Upper lobe of left lung (tissue), 6 donors: Measurements from ENCODE around the gene TMEM119. TPM values are rescaled to one million over a fixed set of nuclear protein-coding genes. Genes with fewer than 3 reads are reported as not detected.

Source experiments
- ATAC-seq, 2 donors: fragments of 200-7000 bp; cut with Tn5 transposase; one replicate each; pipeline ENCODE4 v1.9.1; 2022; ENCODE audit warnings: mild to moderate bottlenecking in 2 of 2, moderate library complexity in 2 of 2; ENCODE audit not compliant: low FRiP score in 2 of 2
- DNase-seq, 2 donors: peaks; one replicate each; pipeline ENCODE4 v3.0.0-alpha.2; 2019 to 2020
- H3K27ac ChIP-seq, 4 donors: fragments of 200-600 bp; sonication (generic); one replicate each; pipeline ENCODE4 v1.5.1; 2016 to 2019
- H3K27me3 ChIP-seq, 4 donors: fragments of 200-600 bp; sonication (generic); one replicate each; pipeline ENCODE4 v1.5.1; 2017 to 2019
- H3K36me3 ChIP-seq, 4 donors: fragments of 200-600 bp; sonication (generic); one replicate each; pipeline ENCODE4 v1.5.1; 2016 to 2019
- H3K4me1 ChIP-seq, 4 donors: fragments of 200-600 bp; sonication (generic); one replicate each; pipeline ENCODE4 v1.5.1; 2018 to 2019
- H3K4me3 ChIP-seq, 4 donors: fragments of 200-600 bp; sonication (generic); one replicate each; pipeline ENCODE4 v1.5.1; 2017 to 2019; ENCODE audit warnings: mild to moderate bottlenecking in 2 of 4, moderate library complexity in 1 of 4
- H3K9me3 ChIP-seq, 4 donors: fragments of 200-600 bp; sonication (generic); one replicate each; pipeline ENCODE4 v1.5.1; 2018 to 2019
- EP300 ChIP-seq, 4 donors: sonication (generic); formaldehyde crosslinking; IDR thresholded peaks; one replicate each; pipeline ENCODE4 v1.5.1; 2017; ENCODE audit warnings: antibody characterized with exemption in 4 of 4, control low read depth in 2 of 4
- POLR2A ChIP-seq, 4 donors: fragments of 450-650 bp; IDR thresholded peaks; one replicate each; pipeline ENCODE4 v1.5.1; 2016 to 2017; ENCODE audit warnings: antibody characterized with exemption in 4 of 4, mild to moderate bottlenecking in 2 of 4
- POLR2AphosphoS5 ChIP-seq, 2 donors: sonication (generic); formaldehyde crosslinking; IDR thresholded peaks; one replicate each; pipeline ENCODE4 v1.5.1; 2017; ENCODE audit warnings: antibody characterized with exemption in 2 of 2
- WGBS, 2 donors: methylation state at CpG; one replicate each; pipeline ENCODE4 v1.1.5; 2017 to 2018; 5-methylcytosine and 5-hydroxymethylcytosine counted together
- total RNA-seq, 6 donors: library from RNA; depleted of rRNA in 4 of 6; stranded (reverse); fragments of >200 nt in 4 of 6; gene quantifications; one replicate each; pipeline versions ENCODE4 v1.1.0 to v1.2.1, GENCODE V29; 2016 to 2021
- TF ChIP-seq, protein P1 (sequence below), 6 experiments: fragments of 450-650 bp in 4 of 6; fragments of 200-600 bp in 2 of 6; sonication (generic) in 2 of 6; IDR thresholded peaks; one replicate each; pipeline ENCODE4 v1.5.1; 2016 to 2019; ENCODE audit warnings: antibody characterized with exemption in 6 of 6
- donor health status: DM: no; HTN: no; CAD: no; lungs with moderate emphysema.
- donor health status: DM: no; HTN: yes; CAD: no; lungs with severe emphysema.

TMEM119 gene
- total RNA-seq, 6 donors from 2014 or later = 1.5 to 50.7 (median 20.5) TPM

DNA sequence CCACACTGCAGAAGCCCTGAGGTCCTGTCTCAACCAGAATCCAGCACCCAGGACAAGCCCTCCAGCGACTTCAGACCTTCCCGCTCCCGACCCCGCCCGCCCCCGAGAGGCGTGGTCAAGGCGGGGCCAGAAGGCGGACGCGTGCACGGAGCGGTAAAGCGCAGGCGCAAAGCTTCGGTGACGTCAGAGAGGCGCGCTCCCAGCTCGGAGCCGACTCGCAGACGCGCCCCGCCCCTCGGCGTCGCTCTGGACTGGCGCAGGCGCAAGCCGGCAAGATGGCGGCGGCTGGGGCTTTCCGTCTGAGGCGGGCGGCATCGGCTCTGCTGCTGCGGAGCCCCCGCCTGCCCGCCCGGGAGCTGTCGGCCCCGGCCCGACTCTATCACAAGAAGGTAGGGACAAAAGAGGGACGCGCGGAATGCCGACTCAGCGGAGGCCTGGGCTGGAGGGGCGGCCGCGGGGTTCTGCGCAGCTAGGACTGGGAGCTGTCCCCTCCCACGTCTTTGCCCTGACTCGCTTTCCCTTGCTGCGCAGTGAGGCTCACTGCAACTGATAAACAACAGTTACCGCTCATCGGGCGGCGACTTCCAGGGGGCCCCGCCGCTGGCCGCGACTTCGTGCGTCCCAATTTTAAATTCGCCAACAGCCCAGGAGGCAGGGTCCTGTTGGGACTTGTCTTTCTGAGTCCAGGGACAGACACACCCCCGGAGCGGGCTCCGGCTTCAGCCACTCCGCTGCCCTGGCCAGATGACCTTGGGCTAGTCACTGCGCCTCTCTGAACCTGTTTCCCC lies 35.3 kb downstream of the TMEM119 start, which contains the start of gene ISCU:
ISCU (plus strand) TSS at position 249 of the 788 bp plus-strand sequence; CDS start at position 276, 27 bp downstream.
- Histone ChIP-seq H3K4me1 (peaks cover 36 to 74% (median 51%) of the 10 kb centered on the region in 4 donors), H3K36me3 (peaks cover 15 to 39% (median 31%) of the 10 kb centered on the region in 4 donors), H3K4me3 (peak within 1 kb of the TSS; percentile 64 to 95 (median 82)), H3K27me3 (no peaks in the 10 kb centered on the region), H3K27ac (peak within 1 kb of the TSS; percentile 87 to 95 (median 94)), H3K9me3 (no peaks in the 10 kb centered on the region)
- 0 to 1% methylated on average over 14 to 41 of the region's 72 CpGs for WGBS, 2 donors
- TF ChIP-seq POLR2AphosphoS5 (IDR thresholded peaks at IDR 0.05) = peak; percentile 85 to 96
- TF ChIP-seq POLR2A (IDR thresholded peaks at IDR 0.05) = peak; percentile 61 to 98 (median 92)
- TF ChIP-seq EP300 (IDR thresholded peaks at IDR 0.05) = peak in 1 of 4 donors; percentile 46
- TF ChIP-seq, protein P1, sequence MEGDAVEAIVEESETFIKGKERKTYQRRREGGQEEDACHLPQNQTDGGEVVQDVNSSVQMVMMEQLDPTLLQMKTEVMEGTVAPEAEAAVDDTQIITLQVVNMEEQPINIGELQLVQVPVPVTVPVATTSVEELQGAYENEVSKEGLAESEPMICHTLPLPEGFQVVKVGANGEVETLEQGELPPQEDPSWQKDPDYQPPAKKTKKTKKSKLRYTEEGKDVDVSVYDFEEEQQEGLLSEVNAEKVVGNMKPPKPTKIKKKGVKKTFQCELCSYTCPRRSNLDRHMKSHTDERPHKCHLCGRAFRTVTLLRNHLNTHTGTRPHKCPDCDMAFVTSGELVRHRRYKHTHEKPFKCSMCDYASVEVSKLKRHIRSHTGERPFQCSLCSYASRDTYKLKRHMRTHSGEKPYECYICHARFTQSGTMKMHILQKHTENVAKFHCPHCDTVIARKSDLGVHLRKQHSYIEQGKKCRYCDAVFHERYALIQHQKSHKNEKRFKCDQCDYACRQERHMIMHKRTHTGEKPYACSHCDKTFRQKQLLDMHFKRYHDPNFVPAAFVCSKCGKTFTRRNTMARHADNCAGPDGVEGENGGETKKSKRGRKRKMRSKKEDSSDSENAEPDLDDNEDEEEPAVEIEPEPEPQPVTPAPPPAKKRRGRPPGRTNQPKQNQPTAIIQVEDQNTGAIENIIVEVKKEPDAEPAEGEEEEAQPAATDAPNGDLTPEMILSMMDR (IDR thresholded peaks at IDR 0.05) = peak in 3 of 6 experiments; percentile 18 to 28 (median 23)
- ATAC-seq (peak; percentile 94 to 95), DNase-seq (peak; percentile 97 to 99)

DNA sequence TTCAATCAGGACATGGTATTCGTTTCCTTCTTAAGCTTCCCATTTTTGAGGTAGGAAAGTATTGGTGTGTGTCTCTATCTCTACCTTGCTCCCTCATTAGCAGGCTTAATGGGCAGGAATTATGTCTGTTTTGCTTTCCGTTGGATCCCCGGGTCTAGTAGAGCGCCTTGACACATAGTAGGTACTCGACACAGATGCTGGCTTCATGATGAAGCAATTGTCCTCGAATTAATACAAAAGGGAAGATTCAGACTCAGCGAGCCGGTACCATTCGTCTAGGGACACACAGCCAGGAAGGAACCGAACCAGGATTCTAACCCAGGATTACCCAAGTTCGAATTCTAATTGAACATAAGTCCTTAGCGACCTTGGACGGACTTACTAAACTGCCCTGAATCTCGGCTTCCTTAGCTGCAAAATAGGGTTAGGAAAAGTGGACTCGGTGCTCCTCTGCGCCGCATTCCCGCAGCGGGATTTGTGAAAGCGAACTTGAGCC lies 36.0 kb downstream of the TMEM119 start:
- 0 to 1% methylated on average over 18 to 20 of the region's 20 CpGs for WGBS, 2 donors
- Histone ChIP-seq H3K9me3 (no peaks in the 10 kb centered on the region), H3K4me3 (peak overlapping the region; percentile 38 to 95 (median 82)), H3K4me1 (peaks cover 40 to 74% (median 50%) of the 10 kb centered on the region in 4 donors), H3K27me3 (no peaks in the 10 kb centered on the region), H3K27ac (peak overlapping the region; percentile 87 to 95 (median 94)), H3K36me3 (peaks cover 9 to 37% (median 26%) of the 10 kb centered on the region in 4 donors)
- ATAC-seq (peak in 1 of 2 donors; percentile 0), DNase-seq (no peak)
- no peak for TF ChIP-seq POLR2A (IDR thresholded peaks at IDR 0.05)
- TF ChIP-seq, protein P1 (IDR thresholded peaks at IDR 0.05) = no peak
- no peak for TF ChIP-seq EP300 (IDR thresholded peaks at IDR 0.05)
- no peak for TF ChIP-seq POLR2AphosphoS5 (IDR thresholded peaks at IDR 0.05)

DNA sequence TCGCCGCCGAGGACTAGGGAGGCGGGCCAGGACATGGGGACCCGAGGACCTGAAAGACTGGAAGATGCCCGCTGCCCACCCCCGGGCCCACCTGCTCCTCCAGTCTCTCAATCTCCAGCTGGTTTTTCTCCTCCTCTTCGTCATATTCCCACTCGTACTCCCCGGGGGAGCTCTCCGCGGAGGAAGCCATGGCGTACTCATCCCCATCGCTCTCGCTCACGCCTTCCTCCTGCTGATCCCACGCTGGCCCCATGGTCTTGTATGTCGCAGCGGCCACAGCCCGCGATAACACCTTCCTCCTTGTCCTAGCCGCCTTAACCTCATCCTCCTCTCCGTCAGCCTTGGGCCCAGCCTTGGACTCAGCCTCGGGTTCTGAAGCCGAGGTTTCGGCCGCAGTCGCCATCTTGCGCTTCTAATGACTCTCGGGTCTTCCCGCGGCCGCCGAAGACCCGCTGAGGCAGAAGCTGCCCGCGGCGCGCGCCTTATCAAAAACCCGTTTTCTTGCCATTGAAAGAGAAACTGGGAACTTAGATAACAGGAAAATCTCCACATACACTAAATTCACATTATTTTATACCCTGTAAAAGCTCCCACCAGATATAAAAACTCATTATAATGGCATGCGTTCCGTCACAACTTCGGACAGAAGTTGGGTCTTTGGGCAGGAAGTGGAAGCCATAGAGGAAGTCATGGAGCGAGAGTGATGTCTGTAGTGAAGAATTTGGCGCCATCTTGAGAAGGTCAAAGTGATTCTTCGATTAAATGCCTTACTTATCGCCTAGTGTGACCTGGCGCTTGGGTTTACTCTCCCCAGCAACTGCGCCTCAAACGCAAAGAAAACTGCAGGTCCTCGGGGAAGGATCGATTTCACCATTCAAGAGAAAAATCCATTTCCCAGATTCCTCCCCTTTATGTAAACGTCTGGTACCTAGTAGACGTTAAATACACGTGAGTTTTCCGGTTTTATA lies 36.8 kb downstream of the TMEM119 start, which contains the start of gene SART3:
SART3 (minus strand) TSS at position 422 of the 968 bp plus-strand sequence; CDS start at position 403, 19 bp downstream.
- Histone ChIP-seq H3K36me3 (peaks cover 7 to 33% (median 17%) of the 10 kb centered on the region in 4 donors), H3K4me3 (peak within 1 kb of the TSS; percentile 79 to 95 (median 84)), H3K9me3 (no peaks in the 10 kb centered on the region), H3K4me1 (peaks cover 45 to 70% (median 49%) of the 10 kb centered on the region in 4 donors), H3K27me3 (no peaks in the 10 kb centered on the region), H3K27ac (peak within 1 kb of the TSS; percentile 87 to 95 (median 94))
- TF ChIP-seq POLR2AphosphoS5 (IDR thresholded peaks at IDR 0.05) (peak; percentile 77 to 86), EP300 (IDR thresholded peaks at IDR 0.05) (peak in 1 of 4 donors; percentile 22), POLR2A (IDR thresholded peaks at IDR 0.05) (peak in 3 of 4 donors; percentile 24 to 64 (median 42))
- TF ChIP-seq, protein P1 (IDR thresholded peaks at IDR 0.05) = no peak
- ATAC-seq = peak; percentile 86 to 89
- DNase-seq = peak; percentile 76 to 92
- WGBS, 2 donors = 0% methylated on average over 42 to 56 of the region's 57 CpGs

DNA sequence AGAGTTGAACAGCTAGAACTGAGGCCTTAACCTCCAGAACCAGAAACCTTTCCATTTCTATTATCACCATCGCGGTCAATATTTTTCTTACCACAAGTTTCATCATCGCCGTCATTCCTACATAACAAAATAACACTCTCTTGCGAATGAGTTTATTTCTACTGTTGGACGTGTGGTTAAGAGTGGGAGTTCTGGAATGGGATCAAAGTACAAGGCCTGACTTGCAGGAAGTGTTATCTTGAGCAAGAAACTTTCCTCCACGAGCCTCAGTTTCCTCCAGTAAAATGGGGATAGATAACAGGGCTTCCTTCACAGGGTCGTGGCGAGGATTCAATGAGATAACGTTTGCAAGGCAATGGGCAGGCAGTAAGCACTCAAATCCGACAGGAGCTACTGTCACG lies 37.6 kb downstream of the TMEM119 start:
- Histone ChIP-seq H3K4me3 (peak overlapping the region; percentile 79 to 95 (median 84)), H3K4me1 (peaks cover 43 to 65% (median 46%) of the 10 kb centered on the region in 4 donors), H3K36me3 (peaks cover 7 to 26% (median 13%) of the 10 kb centered on the region in 4 donors), H3K27ac (peak overlapping the region; percentile 87 to 95 (median 94)), H3K9me3 (no peaks in the 10 kb centered on the region), H3K27me3 (no peaks in the 10 kb centered on the region)
- 0% methylated on average over 12 of the region's 12 CpGs for WGBS, 2 donors
- ATAC-seq = no peak
- DNase-seq = no peak
- TF ChIP-seq POLR2AphosphoS5 (IDR thresholded peaks at IDR 0.05) (no peak), EP300 (IDR thresholded peaks at IDR 0.05) (no peak), POLR2A (IDR thresholded peaks at IDR 0.05) (no peak)
- TF ChIP-seq, protein P1 (IDR thresholded peaks at IDR 0.05) = no peak
